Measurements from ENCODE around the gene TLR5. TPM values are rescaled to one million over a fixed set of nuclear protein-coding genes. Genes with fewer than 3 reads are reported as not detected.

The TLR5 gene
- total RNA-seq, 4 donors from 2014 or later, result 7.6 to 16.4 (median 8.9) TPM

DNA sequence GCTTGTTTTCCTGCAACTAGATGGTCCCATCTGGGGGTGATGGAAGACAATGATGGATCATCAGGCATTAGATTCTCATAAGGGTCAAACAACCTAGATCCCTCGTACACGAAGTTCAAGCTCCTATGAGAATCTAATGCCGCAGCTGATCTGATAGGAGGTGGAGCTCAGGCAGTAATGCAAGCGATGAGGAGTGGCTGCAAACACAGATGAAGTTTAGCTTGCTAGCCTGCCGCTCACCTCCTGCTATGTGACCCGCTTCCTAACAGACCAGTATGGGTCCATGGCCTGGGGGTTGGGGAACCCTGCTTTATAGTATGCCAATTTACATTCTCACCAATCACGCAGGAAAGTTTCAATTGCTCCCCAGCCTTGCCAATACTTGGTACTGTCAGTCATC, 37.5 kb downstream of the TLR5 start:
- Histone ChIP-seq H3K27me3 (no peaks in the 10 kb centered on the region), H3K4me3 (no peak overlapping the region), H3K4me1 (no peaks in the 10 kb centered on the region), H3K27ac (no peak overlapping the region), H3K9me3 (no peaks in the 10 kb centered on the region), H3K36me3 (no peaks in the 10 kb centered on the region)
- DNase-seq, result no peak
- intact Hi-C loops (cut with DNase I; ENCODE audit: low total_unique reads), result no loop called here
- TF ChIP-seq POLR2A (IDR thresholded peaks at IDR 0.05), result no peak
- TF ChIP-seq, protein P1, sequence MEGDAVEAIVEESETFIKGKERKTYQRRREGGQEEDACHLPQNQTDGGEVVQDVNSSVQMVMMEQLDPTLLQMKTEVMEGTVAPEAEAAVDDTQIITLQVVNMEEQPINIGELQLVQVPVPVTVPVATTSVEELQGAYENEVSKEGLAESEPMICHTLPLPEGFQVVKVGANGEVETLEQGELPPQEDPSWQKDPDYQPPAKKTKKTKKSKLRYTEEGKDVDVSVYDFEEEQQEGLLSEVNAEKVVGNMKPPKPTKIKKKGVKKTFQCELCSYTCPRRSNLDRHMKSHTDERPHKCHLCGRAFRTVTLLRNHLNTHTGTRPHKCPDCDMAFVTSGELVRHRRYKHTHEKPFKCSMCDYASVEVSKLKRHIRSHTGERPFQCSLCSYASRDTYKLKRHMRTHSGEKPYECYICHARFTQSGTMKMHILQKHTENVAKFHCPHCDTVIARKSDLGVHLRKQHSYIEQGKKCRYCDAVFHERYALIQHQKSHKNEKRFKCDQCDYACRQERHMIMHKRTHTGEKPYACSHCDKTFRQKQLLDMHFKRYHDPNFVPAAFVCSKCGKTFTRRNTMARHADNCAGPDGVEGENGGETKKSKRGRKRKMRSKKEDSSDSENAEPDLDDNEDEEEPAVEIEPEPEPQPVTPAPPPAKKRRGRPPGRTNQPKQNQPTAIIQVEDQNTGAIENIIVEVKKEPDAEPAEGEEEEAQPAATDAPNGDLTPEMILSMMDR (IDR thresholded peaks at IDR 0.05), result no peak

DNA sequence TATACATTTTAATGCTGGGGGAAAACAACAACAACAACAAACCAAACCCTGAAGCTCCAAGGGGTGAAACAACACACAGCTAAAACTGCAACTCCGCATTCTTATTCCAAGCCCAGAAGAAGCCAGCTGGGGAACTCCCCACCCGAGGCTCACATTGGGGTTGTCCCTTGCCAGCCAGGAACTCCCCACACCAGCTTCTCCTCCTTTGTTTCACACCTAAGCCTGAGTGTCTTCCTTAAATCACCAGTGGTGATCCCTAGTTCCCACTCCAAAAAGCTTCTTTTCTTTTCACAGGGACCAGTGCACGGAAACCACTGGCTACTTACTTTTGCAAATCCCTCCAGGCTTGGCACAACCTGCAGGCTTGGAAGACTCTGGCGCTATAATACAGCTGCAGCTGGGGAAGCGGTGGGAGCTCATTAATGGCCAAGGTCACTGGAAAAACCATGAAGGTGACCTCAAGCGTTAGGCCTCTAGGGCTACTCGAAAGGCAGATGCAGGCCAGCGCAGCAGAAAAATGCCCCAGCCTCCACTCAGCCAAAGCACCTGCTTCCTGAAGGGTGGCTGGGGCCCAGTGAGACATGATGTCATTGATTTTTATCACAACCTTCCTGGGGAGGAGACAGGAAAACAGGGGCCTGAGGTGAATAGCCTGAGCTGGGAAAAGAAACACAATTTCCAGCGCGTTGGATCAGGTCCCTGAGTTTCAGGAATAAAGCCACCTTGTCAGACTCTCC, 40.1 kb downstream of the TLR5 start:
- Histone ChIP-seq H3K4me3 (no peak overlapping the region), H3K9me3 (no peaks in the 10 kb centered on the region), H3K4me1 (no peaks in the 10 kb centered on the region), H3K36me3 (no peaks in the 10 kb centered on the region), H3K27ac (no peak overlapping the region), H3K27me3 (no peaks in the 10 kb centered on the region)
- TF ChIP-seq POLR2A (IDR thresholded peaks at IDR 0.05), result no peak
- TF ChIP-seq, protein P1 (IDR thresholded peaks at IDR 0.05), result no peak
- DNase-seq, result peak in 1 of 2 donors; percentile 47
- intact Hi-C loops (cut with DNase I; ENCODE audit: low total_unique reads), result no loop called here

DNA sequence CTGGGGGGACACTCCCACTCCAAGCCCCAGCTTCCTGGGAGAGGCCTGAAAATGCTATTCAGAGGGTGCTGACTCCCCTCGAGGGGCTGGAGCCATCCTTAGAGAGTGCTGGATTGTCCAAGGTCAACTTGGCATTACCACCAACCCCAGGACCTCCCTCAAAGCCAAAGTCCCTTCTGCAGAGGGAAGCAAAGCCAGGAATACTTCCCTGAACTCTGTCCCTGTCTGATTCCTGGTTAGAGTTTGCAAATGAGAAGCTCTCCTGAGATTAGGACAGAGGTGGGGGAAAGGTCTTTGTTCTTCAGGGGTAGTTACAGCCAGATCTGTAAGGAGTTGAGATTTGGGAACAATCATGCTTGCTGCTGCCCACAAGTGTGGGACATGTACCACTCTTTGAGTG, 45.3 kb downstream of the TLR5 start:
- Histone ChIP-seq H3K27ac (no peak overlapping the region), H3K36me3 (no peaks in the 10 kb centered on the region), H3K27me3 (no peaks in the 10 kb centered on the region), H3K9me3 (no peaks in the 10 kb centered on the region), H3K4me3 (no peak overlapping the region), H3K4me1 (no peaks in the 10 kb centered on the region)
- no peak for TF ChIP-seq POLR2A (IDR thresholded peaks at IDR 0.05)
- TF ChIP-seq, protein P1 (IDR thresholded peaks at IDR 0.05), result no peak
- intact Hi-C loops (cut with DNase I; ENCODE audit: low total_unique reads), result no loop called here
- DNase-seq, result no peak

DNA sequence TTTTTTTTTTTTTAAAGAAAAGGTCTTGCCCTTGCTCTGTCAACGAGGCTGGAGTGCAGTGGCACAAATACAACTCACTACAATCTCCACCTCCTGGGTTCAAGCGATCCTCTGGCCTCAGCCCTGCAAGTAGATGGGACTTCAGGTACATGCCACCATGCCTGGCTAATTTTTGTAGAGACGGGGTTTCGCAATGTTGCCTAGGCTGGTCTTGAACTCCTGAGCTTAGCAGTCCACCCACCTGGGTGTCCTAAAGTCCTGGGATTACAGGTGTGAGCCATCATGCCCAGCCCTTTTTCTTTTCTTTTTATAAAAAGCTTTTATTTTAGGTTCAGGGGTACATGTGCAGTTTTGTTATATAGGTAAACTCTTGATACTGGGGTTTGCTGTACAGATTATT, 47.2 kb downstream of the TLR5 start:
- Histone ChIP-seq H3K36me3 (no peaks in the 10 kb centered on the region), H3K27ac (no peak overlapping the region), H3K4me1 (no peaks in the 10 kb centered on the region), H3K27me3 (no peaks in the 10 kb centered on the region), H3K4me3 (no peak overlapping the region), H3K9me3 (no peaks in the 10 kb centered on the region)
- intact Hi-C loops (cut with DNase I; ENCODE audit: low total_unique reads), result no loop called here
- TF ChIP-seq, protein P1 (IDR thresholded peaks at IDR 0.05), result no peak
- TF ChIP-seq POLR2A (IDR thresholded peaks at IDR 0.05), result no peak
- no peak for DNase-seq

DNA sequence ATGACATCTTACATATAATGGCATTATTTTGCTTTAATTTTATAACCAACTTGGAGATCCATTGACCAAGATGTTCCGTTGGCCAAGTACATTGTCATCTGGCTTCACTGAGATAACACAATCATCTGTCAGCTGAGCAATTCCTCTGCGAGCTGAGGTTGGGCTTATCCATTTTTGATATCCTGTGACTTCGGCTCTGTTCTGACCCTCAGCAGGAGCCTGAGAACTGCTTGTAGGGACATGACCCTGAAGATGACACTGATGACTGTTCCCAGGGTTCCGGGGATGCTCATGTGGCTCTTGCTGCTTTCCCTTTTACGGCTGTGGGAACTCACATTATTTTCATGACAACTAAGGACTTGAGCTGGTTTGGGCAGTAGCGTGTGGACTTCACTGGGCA, 51.2 kb downstream of the TLR5 start:
- no peaks in the 10 kb centered on the region for H3K27me3 ChIP-seq
- intact Hi-C loops (cut with DNase I; ENCODE audit: low total_unique reads), result no loop called here
- H3K27ac ChIP-seq, result no peak overlapping the region
- H3K4me3 ChIP-seq, result no peak overlapping the region
- peaks cover 0 to 7% of the 10 kb centered on the region in 2 donors for H3K4me1 ChIP-seq
- DNase-seq, result no peak
- H3K36me3 ChIP-seq, result no peaks in the 10 kb centered on the region
- TF ChIP-seq POLR2A (IDR thresholded peaks at IDR 0.05), result no peak
- TF ChIP-seq, protein P1 (IDR thresholded peaks at IDR 0.05), result no peak
- no peaks in the 10 kb centered on the region for H3K9me3 ChIP-seq

Data from uterus (tissue), 4 donors.